GM19240 (cell line): Measurements from ENCODE around the gene MT2A.
"Not testable (repeated sequence)": the region's sequence is repeated elsewhere in the genome, so short reads cannot be mapped to it uniquely, and the experiment has no call there.

Experiments
- DNase-seq: peaks from one replicate; pipeline ENCODE4 v3.0.0; 2011; ENCODE audit warnings: low spot score; ENCODE audit not compliant: insufficient read length

Gene MT2A

GRCh38 chr16:56620339-56620897 lies 12.0 kb downstream of the MT2A start:
- DNase-seq = no peak

GRCh38 chr16:56621665-56622445 lies 13.5 kb downstream of the MT2A start:
- not testable (repeated sequence) for DNase-seq

GRCh38 chr16:56623184-56623583 lies 14.8 kb downstream of the MT2A start:
- not testable (repeated sequence) for DNase-seq

GRCh38 chr16:56623637-56624036 lies 15.3 kb downstream of the MT2A start:
- no peak for DNase-seq

- no peak for DNase-seq
Measured at GRCh38 chr16:56625140-56625942, 17.0 kb downstream of the MT2A start, which contains the start of gene MT1E. MT1E (plus strand) TSS chr16:56625781; CDS start chr16:56625852, 71 bp downstream.

- no peak for DNase-seq
Measured at GRCh38 chr16:56625943-56626654, 17.7 kb downstream of the MT2A start.

GRCh38 chr16:56626685-56627084 lies 18.3 kb downstream of the MT2A start:
- DNase-seq = no peak

- no peak for DNase-seq
Measured at GRCh38 chr16:56628486-56629350, 20.3 kb downstream of the MT2A start.

- DNase-seq = no peak
Measured at GRCh38 chr16:56629531-56629930, 21.1 kb downstream of the MT2A start.

- DNase-seq = peak; percentile 67
Measured at GRCh38 chr16:56630134-56630533, 21.8 kb downstream of the MT2A start.

- DNase-seq = no peak
Measured at GRCh38 chr16:56631197-56631596, 22.8 kb downstream of the MT2A start.

- DNase-seq = no peak
Measured at GRCh38 chr16:56631832-56632155, 23.4 kb downstream of the MT2A start.

- DNase-seq = no peak
Measured at GRCh38 chr16:56632156-56632847, 23.9 kb downstream of the MT2A start, which contains the start of gene MT1M. MT1M (plus strand) TSS chr16:56632659; CDS start chr16:56632732, 73 bp downstream.

- DNase-seq = no peak
Measured at GRCh38 chr16:56632848-56633365, 24.5 kb downstream of the MT2A start.

GRCh38 chr16:56633535-56633934 lies 25.2 kb downstream of the MT2A start:
- DNase-seq = no peak

GRCh38 chr16:56634715-56635440 lies 26.5 kb downstream of the MT2A start:
- DNase-seq = no peak

GRCh38 chr16:56635441-56635967 lies 27.1 kb downstream of the MT2A start:
- no peak for DNase-seq

GRCh38 chr16:56636616-56637413 lies 28.4 kb downstream of the MT2A start:
- DNase-seq = no peak
